Measurements from ENCODE around the gene ALB.

ALB gene

DNA sequence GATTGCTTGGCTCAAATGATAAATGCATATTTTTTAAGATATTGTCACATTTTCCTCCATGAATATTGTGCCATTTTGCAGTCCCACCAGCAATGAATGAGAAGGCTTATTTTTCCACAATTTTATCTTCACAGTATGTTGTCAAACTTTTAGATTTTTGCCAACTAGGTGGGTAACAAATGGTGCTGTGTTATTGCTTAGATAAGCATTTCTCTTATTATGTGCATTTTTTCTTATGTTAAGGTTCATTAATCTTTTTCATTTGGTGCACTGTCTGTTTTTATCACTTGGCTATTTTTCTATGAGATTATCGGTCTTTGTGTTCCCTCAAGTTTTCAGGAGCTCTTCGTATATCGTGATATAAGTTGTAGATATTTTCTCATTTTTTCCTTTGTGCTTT is 64.1 kb downstream of the ALB start:
- TF ChIP-seq, protein P1, sequence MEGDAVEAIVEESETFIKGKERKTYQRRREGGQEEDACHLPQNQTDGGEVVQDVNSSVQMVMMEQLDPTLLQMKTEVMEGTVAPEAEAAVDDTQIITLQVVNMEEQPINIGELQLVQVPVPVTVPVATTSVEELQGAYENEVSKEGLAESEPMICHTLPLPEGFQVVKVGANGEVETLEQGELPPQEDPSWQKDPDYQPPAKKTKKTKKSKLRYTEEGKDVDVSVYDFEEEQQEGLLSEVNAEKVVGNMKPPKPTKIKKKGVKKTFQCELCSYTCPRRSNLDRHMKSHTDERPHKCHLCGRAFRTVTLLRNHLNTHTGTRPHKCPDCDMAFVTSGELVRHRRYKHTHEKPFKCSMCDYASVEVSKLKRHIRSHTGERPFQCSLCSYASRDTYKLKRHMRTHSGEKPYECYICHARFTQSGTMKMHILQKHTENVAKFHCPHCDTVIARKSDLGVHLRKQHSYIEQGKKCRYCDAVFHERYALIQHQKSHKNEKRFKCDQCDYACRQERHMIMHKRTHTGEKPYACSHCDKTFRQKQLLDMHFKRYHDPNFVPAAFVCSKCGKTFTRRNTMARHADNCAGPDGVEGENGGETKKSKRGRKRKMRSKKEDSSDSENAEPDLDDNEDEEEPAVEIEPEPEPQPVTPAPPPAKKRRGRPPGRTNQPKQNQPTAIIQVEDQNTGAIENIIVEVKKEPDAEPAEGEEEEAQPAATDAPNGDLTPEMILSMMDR (IDR thresholded peaks at IDR 0.05; ENCODE audit: poor library complexity, severe bottlenecking): no peak
- H3K9me3 ChIP-seq (ENCODE audit: severe bottlenecking): no peaks in the 10 kb centered on the region
- no peaks in the 10 kb centered on the region for H3K27me3 ChIP-seq (ENCODE audit: insufficient read depth, poor library complexity, severe bottlenecking)

DNA sequence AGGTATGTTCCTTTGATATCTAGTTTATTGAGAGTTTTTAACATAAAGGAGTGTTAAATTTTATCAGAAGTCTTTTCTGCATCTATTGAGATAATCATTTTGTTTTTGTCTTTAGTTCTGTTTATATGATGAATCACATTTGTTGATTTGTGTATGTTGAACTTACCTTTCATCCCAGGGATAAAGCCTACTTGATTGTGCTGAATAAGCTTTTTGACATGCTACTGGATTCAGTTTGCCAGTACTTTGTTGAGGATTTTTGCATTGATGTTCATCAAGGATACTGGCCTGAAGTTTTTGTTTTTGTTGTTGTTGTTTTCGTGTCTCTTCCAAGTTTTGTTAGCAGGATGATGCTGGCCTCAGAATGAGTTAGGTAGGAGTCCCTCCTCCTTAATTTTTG is 66.6 kb downstream of the ALB start:
- Histone ChIP-seq H3K27ac (ENCODE audit: poor library complexity, severe bottlenecking) (no peak overlapping the region), H3K27me3 (ENCODE audit: insufficient read depth, poor library complexity, severe bottlenecking) (no peaks in the 10 kb centered on the region), H3K36me3 (ENCODE audit: low read depth) (no peaks in the 10 kb centered on the region), H3K4me1 (ENCODE audit: insufficient read depth, poor library complexity, severe bottlenecking) (no peaks in the 10 kb centered on the region), H3K9me3 (ENCODE audit: severe bottlenecking) (no peaks in the 10 kb centered on the region), H3K4me3 (ENCODE audit: severe bottlenecking) (no peak overlapping the region)
- no peak for DNase-seq (ENCODE audit: low spot score)
- TF ChIP-seq, protein P1 (IDR thresholded peaks at IDR 0.05; ENCODE audit: poor library complexity, severe bottlenecking): no peak
- ATAC-seq (ENCODE audit: low read depth): no peak

More for the DNA sequence above, 64.1 kb downstream of the ALB start:
- H3K36me3 ChIP-seq (ENCODE audit: low read depth): no peaks in the 10 kb centered on the region
- DNase-seq (ENCODE audit: low spot score) (no peak), ATAC-seq (ENCODE audit: low read depth) (no peak)
- H3K4me3 ChIP-seq (ENCODE audit: severe bottlenecking): no peak overlapping the region
- H3K4me1 ChIP-seq (ENCODE audit: insufficient read depth, poor library complexity, severe bottlenecking): peaks cover 3% of the 10 kb centered on the region
- H3K27ac ChIP-seq (ENCODE audit: poor library complexity, severe bottlenecking): no peak overlapping the region

Measured in RWPE2 (cell line).